ENCODE results near the gene PRKRIP1. TPM values are rescaled to one million over a fixed set of nuclear protein-coding genes. Genes with fewer than 3 reads are reported as not detected.

Gene PRKRIP1
- polyA plus RNA-seq, 3 donors from 2014 or later = 13.2 to 20.2 (median 17.2) TPM

- Mint-ChIP-seq H3K9me3 (no peaks in the 10 kb centered on the region), H3K36me3 (peaks cover 0 to 7% (median 3%) of the 10 kb centered on the region in 3 donors), H3K27me3 (ENCODE audit: low read depth in 3 of 3) (peaks cover 0 to 5% (median 0%) of the 10 kb centered on the region in 3 donors), H3K4me1 (peaks cover 18 to 24% of the 10 kb centered on the region in 2 donors), H3K27ac (no peak overlapping the region), H3K4me3 (no peak overlapping the region)
- no peak for DNase-seq
Measured at GRCh38 chr7:102459221-102459844, 63.2 kb downstream of the PRKRIP1 start.

GRCh38 chr7:102460467-102460866 is 64.3 kb downstream of the PRKRIP1 start:
- peaks cover 21 to 27% of the 10 kb centered on the region in 2 donors for H3K4me1 Mint-ChIP-seq
- H3K4me3 Mint-ChIP-seq = no peak overlapping the region
- peak overlapping the region in 1 of 6 donors; percentile 16 for H3K27ac Mint-ChIP-seq
- peaks cover 0 to 3% (median 3%) of the 10 kb centered on the region in 3 donors for H3K36me3 Mint-ChIP-seq
- no peak for DNase-seq
- peaks cover 0 to 6% (median 0%) of the 10 kb centered on the region in 3 donors for H3K27me3 Mint-ChIP-seq (ENCODE audit: low read depth in 3 of 3)
- no peaks in the 10 kb centered on the region for H3K9me3 Mint-ChIP-seq

- Mint-ChIP-seq H3K27me3 (ENCODE audit: low read depth in 3 of 3) (peaks cover 0 to 7% (median 4%) of the 10 kb centered on the region in 3 donors), H3K9me3 (no peaks in the 10 kb centered on the region), H3K36me3 (peaks cover 0 to 3% (median 3%) of the 10 kb centered on the region in 3 donors), H3K27ac (peak overlapping the region; percentile 51 to 92 (median 76)), H3K4me1 (peaks cover 35 to 44% of the 10 kb centered on the region in 2 donors), H3K4me3 (peak overlapping the region; percentile 86 to 95 (median 91))
- no peak for DNase-seq
Measured at GRCh38 chr7:102463841-102464576, 67.8 kb downstream of the PRKRIP1 start.

GRCh38 chr7:102464577-102465280 is 68.6 kb downstream of the PRKRIP1 start, which contains the start of the genes ALKBH4 and LRWD1:
ALKBH4 (minus strand) TSS chr7:102464863; CDS start chr7:102464836, 27 bp downstream.
LRWD1 (plus strand) TSS chr7:102464984; CDS start chr7:102465081, 97 bp downstream.
- Mint-ChIP-seq H3K4me1 (peaks cover 35 to 44% of the 10 kb centered on the region in 2 donors), H3K4me3 (peak within 1 kb of the TSS; percentile 86 to 95 (median 91)), H3K27ac (peak within 1 kb of the TSS; percentile 72 to 92 (median 78)), H3K27me3 (ENCODE audit: low read depth in 3 of 3) (peaks cover 0 to 6% (median 4%) of the 10 kb centered on the region in 3 donors), H3K36me3 (peaks cover 0 to 3% (median 3%) of the 10 kb centered on the region in 3 donors), H3K9me3 (no peaks in the 10 kb centered on the region)
- DNase-seq = peak; percentile 94 to 95 (median 94)

- Mint-ChIP-seq H3K4me3 (peak overlapping the region; percentile 80 to 95 (median 88)), H3K36me3 (peaks cover 0 to 3% (median 0%) of the 10 kb centered on the region in 3 donors), H3K27me3 (ENCODE audit: low read depth in 3 of 3) (peaks cover 0 to 7% (median 4%) of the 10 kb centered on the region in 3 donors), H3K4me1 (peaks cover 30 to 44% of the 10 kb centered on the region in 2 donors), H3K27ac (peak overlapping the region in 2 of 6 donors; percentile 56 to 84), H3K9me3 (no peaks in the 10 kb centered on the region)
- DNase-seq = no peak
Measured at GRCh38 chr7:102466097-102466496, 69.9 kb downstream of the PRKRIP1 start.

GRCh38 chr7:102467581-102468477 is 71.7 kb downstream of the PRKRIP1 start:
- H3K27me3 Mint-ChIP-seq (ENCODE audit: low read depth in 3 of 3) = peaks cover 0 to 9% (median 4%) of the 10 kb centered on the region in 3 donors
- H3K4me3 Mint-ChIP-seq = no peak overlapping the region
- peaks cover 0 to 4% (median 0%) of the 10 kb centered on the region in 3 donors for H3K36me3 Mint-ChIP-seq
- H3K27ac Mint-ChIP-seq = no peak overlapping the region
- peaks cover 26 to 30% of the 10 kb centered on the region in 2 donors for H3K4me1 Mint-ChIP-seq
- no peaks in the 10 kb centered on the region for H3K9me3 Mint-ChIP-seq
- no peak for DNase-seq

- H3K9me3 Mint-ChIP-seq = no peaks in the 10 kb centered on the region
- no peak for DNase-seq
- no peak overlapping the region for H3K27ac Mint-ChIP-seq
- peaks cover 0 to 9% (median 4%) of the 10 kb centered on the region in 3 donors for H3K27me3 Mint-ChIP-seq (ENCODE audit: low read depth in 3 of 3)
- peaks cover 0 to 4% (median 0%) of the 10 kb centered on the region in 3 donors for H3K36me3 Mint-ChIP-seq
- peaks cover 23 to 26% of the 10 kb centered on the region in 2 donors for H3K4me1 Mint-ChIP-seq
- H3K4me3 Mint-ChIP-seq = no peak overlapping the region
Measured at GRCh38 chr7:102468478-102469350, 72.6 kb downstream of the PRKRIP1 start.

GRCh38 chr7:102469351-102469971 is 73.3 kb downstream of the PRKRIP1 start:
- no peaks in the 10 kb centered on the region for H3K9me3 Mint-ChIP-seq
- no peak overlapping the region for H3K27ac Mint-ChIP-seq
- DNase-seq = no peak
- peaks cover 0 to 6% (median 4%) of the 10 kb centered on the region in 3 donors for H3K27me3 Mint-ChIP-seq (ENCODE audit: low read depth in 3 of 3)
- no peak overlapping the region for H3K4me3 Mint-ChIP-seq
- peaks cover 0 to 4% (median 0%) of the 10 kb centered on the region in 3 donors for H3K36me3 Mint-ChIP-seq
- peaks cover 16 to 20% of the 10 kb centered on the region in 2 donors for H3K4me1 Mint-ChIP-seq

- peaks cover 0 to 4% (median 0%) of the 10 kb centered on the region in 3 donors for H3K36me3 Mint-ChIP-seq
- H3K9me3 Mint-ChIP-seq = no peaks in the 10 kb centered on the region
- peaks cover 16 to 19% of the 10 kb centered on the region in 2 donors for H3K4me1 Mint-ChIP-seq
- no peak overlapping the region for H3K4me3 Mint-ChIP-seq
- no peak for DNase-seq
- H3K27ac Mint-ChIP-seq = peak overlapping the region in 1 of 6 donors; percentile 40
- peaks cover 0 to 6% (median 4%) of the 10 kb centered on the region in 3 donors for H3K27me3 Mint-ChIP-seq (ENCODE audit: low read depth in 3 of 3)
Measured at GRCh38 chr7:102469972-102470825, 74.0 kb downstream of the PRKRIP1 start.

- peaks cover 0 to 5% (median 2%) of the 10 kb centered on the region in 3 donors for H3K27me3 Mint-ChIP-seq (ENCODE audit: low read depth in 3 of 3)
- peaks cover 0 to 4% (median 0%) of the 10 kb centered on the region in 3 donors for H3K36me3 Mint-ChIP-seq
- DNase-seq = no peak
- H3K27ac Mint-ChIP-seq = peak overlapping the region in 1 of 6 donors; percentile 83
- H3K4me1 Mint-ChIP-seq = peaks cover 4 to 5% of the 10 kb centered on the region in 2 donors
- H3K9me3 Mint-ChIP-seq = no peaks in the 10 kb centered on the region
- no peak overlapping the region for H3K4me3 Mint-ChIP-seq
Measured at GRCh38 chr7:102471791-102472125, 75.6 kb downstream of the PRKRIP1 start.
